SH-SY5Y (cell line): ENCODE results near the gene TPM3.

Experiments used
- GATA2 ChIP-seq: IDR thresholded peaks from 2 replicates; pipeline ENCODE4 v1.6.1; 2011; ENCODE audit warnings: mild to moderate bottlenecking, low read depth, low read length
- GATA3 ChIP-seq: IDR thresholded peaks from 2 replicates; pipeline ENCODE4 v1.6.1; 2011; ENCODE audit warnings: low read depth, mild to moderate bottlenecking, low read length, moderate library complexity

Gene TPM3

DNA sequence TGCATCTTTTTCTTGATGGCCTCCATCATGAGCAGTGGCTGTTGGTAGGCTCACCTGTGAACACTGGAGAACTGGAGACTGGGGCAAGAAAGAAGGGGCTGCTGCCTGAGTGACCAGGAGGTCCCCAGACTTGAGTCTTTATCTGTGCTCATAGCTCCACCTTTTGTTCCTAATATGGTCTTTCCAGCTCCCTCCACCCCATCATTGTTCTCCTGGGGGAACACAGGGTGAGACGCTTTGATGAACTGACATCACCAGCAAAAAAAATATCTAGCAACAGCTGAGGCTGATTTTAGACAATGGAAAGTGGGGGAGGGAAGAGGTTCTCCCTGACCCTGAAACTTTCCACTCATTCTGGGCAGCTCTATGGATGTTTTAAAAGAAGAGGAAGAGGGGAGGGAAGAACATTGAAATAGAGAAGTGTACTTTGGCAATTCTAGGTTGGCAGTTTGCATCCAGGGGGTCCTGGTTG, at the start of gene TPM3:
Gene TPM3 (minus strand): TSS at position 111 of the 472 bp plus-strand sequence. CDS start 82 bp downstream, at position 29.
- no peak for TF ChIP-seq GATA2
- TF ChIP-seq GATA3 = no peak

DNA sequence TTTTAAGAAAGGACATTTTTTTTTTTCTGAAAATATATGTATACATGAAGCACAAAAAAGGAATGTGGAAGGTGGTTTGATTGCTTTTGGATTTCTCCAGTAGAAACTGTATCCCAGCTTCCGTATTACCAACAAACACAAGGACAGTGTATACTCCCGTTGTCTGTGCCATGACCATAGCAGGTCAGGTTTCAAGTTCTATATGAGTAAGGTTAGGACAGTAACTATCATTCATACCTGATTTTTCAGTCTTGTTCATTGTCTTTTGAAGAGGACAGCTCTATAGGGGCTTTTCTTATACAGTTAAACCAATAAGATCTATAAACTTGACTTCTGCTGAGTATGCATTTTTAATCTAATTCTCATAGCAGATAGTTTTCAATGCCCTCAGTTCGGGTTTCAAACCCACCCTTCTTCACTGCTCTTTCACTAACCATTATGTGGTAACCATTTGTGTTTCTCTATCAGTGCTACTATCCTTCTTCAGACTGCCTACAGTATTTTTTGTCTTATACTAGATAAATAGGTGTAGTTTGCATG, 48.5 kb upstream of the TPM3 start:
- TF ChIP-seq GATA2 (no peak), GATA3 (no peak)

DNA sequence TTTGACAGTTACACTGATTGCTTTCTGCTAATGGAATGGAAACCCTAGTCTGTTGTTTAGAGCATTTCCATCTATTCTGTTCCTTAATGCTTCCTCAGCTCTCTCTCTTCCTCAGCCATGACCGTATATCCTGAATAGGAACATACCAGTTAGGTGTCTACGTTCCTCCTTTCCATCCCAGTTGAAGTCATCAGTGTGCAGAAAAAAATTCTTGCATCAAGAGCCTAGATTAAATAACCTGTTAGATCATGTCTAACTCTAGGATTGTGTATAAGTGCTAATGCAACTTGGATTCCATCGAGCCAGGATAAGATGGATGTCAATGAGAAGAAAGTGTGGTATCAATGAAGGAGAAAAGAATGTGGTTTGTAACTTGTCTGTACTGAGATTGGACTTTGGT, 47.6 kb upstream of the TPM3 start:
- TF ChIP-seq GATA2 = no peak
- TF ChIP-seq GATA3 = no peak

DNA sequence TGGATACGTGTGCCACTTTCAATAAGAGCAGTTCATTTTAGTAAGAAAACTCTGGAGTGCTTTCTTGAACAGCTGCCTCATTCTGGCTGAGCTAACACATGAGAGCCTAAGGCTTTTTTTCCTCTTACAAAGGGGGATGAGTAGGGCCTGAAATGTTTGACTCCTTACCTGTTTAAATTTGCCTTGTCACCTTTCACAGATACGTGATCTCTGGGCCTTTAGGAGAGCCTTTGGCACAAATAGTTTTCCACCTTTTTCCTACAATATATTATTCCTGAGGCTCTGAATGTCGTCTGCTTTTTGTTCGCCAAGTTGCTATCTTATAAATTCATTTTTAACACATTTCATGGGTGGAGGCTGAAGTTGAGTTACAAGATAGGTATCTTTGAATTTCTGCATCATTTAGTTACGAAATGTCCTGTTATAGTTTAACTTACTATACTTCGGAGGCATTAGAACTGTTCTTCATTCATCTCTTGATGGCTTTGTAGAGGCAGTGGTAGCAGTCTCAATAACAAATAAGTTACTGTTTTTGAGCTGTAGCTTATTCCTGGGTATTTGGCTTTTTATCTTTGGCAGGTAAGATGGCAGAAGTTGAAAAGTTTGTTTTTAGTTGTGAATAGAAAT, 46.1 kb upstream of the TPM3 start:
- no peak for TF ChIP-seq GATA2
- no peak for TF ChIP-seq GATA3

DNA sequence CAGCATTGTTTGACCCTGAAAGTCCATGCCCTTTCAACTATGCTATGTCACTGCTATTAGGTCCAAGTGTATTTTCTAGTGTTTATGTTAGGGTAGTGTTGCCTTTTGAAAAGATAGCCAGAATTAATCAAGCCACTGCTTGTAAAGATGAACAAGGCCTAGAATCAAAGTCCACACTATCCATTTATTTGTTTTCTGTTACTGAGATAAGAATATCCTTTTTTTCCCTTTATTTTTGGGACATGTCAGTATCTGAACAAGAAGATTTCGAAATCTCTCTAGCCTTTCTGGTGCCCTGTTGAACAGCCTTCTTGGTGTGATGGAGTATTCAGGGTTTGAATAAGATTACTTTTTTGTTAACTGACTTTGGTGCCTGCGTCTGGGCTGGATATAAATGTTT, 45.5 kb upstream of the TPM3 start:
- TF ChIP-seq GATA3 = no peak

DNA sequence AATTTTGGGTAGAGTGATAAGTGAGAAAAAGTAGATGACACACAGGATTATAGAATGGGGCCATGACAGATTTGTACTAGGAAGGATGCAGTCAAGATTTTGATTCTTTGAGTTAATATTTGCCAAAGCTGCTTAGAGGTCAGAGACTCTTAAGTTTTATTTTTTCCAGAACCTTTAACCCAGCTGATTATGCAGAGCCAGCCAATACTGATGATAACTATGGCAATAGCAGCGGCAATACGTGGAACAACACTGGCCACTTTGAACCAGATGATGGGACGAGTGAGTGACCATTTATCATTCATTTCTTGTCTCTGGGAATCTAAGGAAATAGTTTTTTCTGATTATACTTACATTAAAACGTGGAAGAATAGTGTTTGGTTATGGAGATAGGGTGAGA, 45.0 kb upstream of the TPM3 start:
- no peak for TF ChIP-seq GATA3
- TF ChIP-seq GATA2 = no peak

DNA sequence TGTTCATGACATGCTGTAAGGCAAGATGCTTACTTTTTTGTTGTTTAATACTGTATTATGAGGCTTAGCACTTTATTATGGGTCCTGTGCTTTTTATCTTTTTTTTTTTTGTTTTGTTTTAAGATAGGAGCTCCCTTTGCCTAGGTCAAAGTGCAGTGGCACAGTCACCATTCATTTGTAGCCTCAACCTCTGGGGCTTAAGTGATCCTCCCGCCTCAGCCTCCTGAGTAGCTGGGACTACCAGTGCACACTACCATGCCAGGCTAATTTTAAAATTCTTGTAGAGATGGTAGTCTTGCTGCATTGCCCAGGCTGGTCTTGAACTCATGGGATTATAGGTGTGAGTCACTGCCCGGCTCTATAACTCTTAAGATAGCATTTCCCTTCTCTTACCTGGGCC, 33.5 kb upstream of the TPM3 start:
- TF ChIP-seq GATA2 (no peak), GATA3 (no peak)

DNA sequence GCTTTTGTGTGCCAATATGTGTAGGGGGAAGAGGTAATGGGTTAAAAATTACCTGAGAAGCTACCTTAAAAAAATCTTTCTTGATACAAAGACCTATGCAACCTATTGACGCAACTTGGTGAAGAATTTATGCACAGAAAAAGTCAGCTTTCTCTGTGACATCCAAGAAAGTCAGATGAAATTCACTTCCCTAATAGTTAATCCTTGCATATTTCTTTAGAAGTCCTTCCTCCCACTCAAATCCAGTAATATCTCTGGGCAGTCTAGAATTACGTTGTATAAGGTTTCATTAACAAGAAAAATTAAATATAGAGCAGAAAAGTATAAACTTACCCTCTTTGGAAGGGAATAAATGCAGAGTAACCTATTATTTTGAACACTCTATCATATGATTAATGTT, 31.7 kb upstream of the TPM3 start:
- TF ChIP-seq GATA3 (no peak), GATA2 (no peak)

DNA sequence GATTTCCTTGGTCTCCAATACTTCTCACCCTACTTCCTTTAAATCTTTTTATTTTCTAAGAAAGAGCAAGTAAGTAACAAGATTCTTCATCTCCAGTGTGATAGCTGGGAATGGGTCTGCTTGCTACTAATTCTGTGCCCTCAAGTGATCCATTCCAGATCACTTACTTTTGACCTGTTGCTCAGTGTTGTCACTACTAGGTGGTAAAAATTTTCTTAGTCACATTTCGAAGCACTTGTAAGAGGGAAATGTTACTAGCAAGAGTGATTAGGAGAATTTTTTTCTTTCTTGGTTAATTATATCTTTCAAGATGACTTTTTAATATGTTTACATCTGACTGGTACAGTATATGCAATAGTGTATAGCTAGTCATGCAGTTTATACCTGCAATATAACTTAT, 31.0 kb upstream of the TPM3 start:
- TF ChIP-seq GATA3 = no peak
- no peak for TF ChIP-seq GATA2

DNA sequence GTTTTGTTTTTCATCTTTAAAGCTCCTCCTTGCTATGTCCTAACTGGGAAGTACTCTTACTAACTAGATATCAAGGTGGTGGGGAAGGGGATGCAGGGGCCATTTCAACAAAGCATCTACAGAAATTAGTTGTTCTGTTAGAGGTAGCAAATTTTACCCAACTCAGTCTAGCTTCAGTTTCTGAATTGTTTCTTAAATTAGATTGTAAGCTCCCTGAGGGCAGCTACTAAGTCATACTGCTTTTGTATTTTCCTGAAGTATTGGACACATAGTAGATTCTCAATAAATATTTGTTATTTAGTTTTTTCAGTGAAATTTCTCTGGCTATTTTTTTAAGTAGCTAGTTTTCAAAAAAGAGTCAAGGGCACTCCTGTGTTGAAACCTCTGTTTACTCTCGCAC, 30.6 kb upstream of the TPM3 start:
- TF ChIP-seq GATA3 (no peak), GATA2 (no peak)

DNA sequence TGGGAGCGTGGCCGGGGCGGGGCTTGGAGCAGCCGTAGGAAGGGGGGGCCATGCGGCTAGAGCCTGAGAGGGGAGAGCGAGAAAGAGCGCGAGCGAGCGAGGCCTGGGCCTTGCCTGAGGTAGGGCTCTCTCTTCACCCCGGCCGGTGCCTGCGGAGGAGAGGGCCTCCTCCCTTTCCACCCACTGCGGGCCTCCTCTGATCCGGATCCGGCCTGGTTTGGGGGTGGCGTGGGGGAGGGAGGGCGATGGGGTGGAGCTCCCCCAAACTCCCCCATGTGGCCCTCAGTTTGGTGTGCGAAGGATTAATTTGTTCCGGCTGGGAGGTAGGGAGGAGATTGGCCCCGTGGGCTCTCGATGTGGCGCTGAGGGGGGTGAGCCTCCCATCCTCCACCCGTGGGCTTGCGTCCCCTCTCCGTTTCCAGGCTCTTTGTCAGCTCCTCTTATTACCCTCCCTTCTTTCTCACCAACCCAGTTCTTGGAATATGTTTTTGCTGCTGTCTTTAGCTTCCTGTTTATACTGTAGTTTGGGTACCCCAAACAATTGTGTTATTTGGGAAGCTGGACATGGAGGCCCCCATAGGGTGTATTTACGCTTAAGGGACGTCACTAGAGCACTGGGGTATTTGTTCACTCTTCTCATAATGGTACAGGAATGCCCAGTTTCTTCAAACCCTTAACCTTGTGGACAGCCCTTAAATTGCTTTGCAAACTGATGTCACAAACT, 29.5 kb upstream of the TPM3 start:
- TF ChIP-seq GATA3 (no peak), GATA2 (no peak)

DNA sequence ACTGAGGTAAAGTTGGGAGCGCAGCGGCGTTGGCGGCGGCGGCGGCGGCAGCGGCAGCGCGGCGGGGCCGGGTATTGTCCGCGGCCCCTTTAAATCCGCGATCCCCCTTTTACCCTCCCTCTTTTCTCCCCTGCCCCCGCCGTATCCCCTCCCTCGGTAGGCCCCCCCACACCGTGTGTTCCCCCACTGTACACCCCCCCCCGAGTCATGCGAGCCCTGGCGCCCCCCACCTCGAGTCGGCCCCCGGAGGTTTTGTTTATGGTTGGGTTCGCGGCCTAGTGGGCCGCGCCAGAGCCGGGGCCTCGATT, 29.0 kb upstream of the TPM3 start:
- TF ChIP-seq GATA3 = no peak
- no peak for TF ChIP-seq GATA2

DNA sequence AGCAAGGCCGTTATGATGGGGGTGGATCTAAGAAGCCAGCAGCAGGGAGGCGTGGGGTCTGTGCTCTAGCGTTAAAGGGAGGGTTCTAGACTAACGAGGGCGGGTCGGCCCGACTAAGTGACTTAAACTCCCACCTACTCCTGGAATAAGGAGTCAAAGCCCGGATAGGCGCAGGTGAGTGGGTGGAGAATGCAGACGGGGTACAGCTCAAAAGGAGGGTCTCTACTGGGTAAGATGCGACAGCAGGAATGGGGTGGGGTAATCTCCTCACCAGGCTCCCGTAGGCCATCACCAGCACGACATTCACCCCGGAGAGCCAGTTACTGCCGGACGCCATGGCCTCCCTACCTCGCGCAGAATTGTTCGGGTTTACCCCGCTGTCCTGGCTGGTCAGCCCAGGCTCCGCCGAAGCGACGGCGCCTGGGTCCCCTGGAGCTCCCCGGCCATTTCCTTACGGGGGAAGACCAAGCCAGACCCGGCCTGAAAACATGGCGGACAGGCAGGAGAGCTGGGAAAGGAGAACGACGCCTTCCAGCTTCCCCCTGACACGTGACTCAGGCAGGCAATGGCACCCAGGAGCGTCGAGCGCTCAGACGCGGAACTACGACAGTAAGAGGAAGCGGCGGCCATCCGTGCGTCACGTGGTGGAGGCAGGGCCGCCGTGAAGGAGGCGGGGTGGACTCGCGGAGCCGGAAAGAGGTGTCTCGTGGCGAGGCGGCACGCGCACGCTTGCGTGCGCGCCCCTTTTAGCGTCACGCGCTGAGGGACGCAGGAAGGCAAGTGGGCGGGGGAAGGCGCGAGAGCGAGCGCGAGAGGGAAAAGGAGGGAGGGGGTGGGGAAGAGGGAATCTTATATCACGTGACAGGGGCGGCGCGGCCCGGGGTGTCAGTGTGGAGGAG, 28.4 kb upstream of the TPM3 start, which contains the start of gene UBAP2L:
Gene UBAP2L (plus strand): TSS at position 885 of the 899 bp plus-strand sequence. CDS start 4,169 bp downstream, outside the sequence.
- TF ChIP-seq GATA3 (no peak), GATA2 (no peak; the same call in 1 of the 2 replicates)

DNA sequence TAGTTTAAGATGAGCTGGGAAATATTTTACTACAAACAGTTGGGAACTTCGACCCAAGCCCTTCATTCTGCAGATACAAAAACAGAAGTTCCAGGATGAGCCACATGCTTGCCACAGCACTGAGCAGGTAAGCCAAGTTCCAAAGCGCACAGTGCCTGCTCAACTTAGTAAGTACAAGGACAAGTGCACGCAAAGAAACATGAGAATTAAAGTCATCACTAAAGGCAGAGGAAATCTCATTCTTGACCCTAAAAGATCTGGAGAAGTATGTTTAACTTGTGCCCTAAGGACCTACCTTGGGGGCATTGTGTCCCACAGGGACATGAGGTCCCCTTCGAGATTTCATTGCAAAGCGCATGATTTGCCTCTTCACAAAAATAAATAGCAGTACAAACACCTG, 27.6 kb upstream of the TPM3 start:
- TF ChIP-seq GATA2 = no peak
- TF ChIP-seq GATA3 = no peak

DNA sequence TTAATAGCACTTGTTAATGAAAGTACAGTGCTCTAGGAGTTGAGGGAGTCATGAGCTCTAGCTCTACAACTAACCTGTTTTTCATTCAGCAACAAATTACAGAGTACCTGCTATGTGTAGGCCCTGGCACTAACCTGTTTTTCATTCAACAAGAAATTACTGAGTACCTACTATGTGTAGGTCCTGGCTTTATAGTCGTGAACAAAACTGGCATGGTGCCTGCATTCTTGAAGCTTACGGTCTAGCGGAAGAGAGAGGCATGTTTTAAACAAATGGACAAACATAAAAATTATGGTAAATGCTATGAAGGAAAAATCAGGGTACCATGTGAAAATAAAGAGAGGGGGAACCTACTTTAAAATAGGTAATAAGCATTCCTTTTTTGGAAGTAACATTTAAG, 26.6 kb upstream of the TPM3 start:
- TF ChIP-seq GATA3 = no peak
- TF ChIP-seq GATA2 = no peak
